Gastroesophageal sphincter (tissue), 3 donors: ENCODE results near the gene DAPK2.
"Not testable (repeated sequence)": the region's sequence is repeated elsewhere in the genome, so short reads cannot be mapped to it uniquely, and the experiment has no call there.

Experiments
- POLR2A ChIP-seq, 2 donors: fragments of 450-650 bp; IDR thresholded peaks; one replicate each; pipeline ENCODE4 v1.6.1; 2017; ENCODE audit warnings: antibody characterized with exemption in 2 of 2, mild to moderate bottlenecking in 2 of 2, moderate library complexity in 1 of 2
- POLR2AphosphoS5 ChIP-seq: sonication (generic); formaldehyde crosslinking; IDR thresholded peaks from one replicate; pipeline ENCODE4 v1.6.1; 2017; ENCODE audit warnings: antibody characterized with exemption
- TF ChIP-seq, protein P1 (sequence below), 4 experiments: fragments of 200-600 bp in 2 of 4; fragments of 450-650 bp in 2 of 4; sonication (generic) in 1 of 4; IDR thresholded peaks; one replicate each; pipeline ENCODE4 v1.5.1; 2017 to 2019; ENCODE audit warnings: antibody characterized with exemption in 4 of 4, mild to moderate bottlenecking in 2 of 4, moderate library complexity in 2 of 4

DNA sequence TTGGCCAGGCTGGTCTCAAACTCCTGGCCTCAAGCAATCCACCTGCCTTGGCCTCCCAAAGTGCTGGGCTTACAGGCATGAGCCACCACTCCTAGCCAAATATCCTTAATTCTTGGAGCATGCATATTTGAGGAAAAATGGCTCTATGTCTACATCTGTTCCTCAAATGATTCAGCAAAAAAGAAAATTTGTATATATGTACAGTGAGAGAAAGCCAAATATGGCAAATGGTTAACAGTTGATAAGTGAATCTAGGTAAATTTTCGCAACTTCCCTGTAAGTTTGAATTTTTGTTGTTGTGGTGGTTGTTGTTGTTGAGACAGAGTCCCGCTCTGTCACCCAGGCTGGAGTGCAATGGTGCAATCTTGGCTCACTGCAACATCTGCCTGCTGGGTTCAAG is 12.8 kb upstream of the DAPK2 start:
- TF ChIP-seq POLR2A (IDR thresholded peaks at IDR 0.05); POLR2AphosphoS5: not testable (repeated sequence)
- TF ChIP-seq, protein P1, sequence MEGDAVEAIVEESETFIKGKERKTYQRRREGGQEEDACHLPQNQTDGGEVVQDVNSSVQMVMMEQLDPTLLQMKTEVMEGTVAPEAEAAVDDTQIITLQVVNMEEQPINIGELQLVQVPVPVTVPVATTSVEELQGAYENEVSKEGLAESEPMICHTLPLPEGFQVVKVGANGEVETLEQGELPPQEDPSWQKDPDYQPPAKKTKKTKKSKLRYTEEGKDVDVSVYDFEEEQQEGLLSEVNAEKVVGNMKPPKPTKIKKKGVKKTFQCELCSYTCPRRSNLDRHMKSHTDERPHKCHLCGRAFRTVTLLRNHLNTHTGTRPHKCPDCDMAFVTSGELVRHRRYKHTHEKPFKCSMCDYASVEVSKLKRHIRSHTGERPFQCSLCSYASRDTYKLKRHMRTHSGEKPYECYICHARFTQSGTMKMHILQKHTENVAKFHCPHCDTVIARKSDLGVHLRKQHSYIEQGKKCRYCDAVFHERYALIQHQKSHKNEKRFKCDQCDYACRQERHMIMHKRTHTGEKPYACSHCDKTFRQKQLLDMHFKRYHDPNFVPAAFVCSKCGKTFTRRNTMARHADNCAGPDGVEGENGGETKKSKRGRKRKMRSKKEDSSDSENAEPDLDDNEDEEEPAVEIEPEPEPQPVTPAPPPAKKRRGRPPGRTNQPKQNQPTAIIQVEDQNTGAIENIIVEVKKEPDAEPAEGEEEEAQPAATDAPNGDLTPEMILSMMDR (IDR thresholded peaks at IDR 0.05): not testable (repeated sequence)
